Smooth muscle cell (in vitro differentiated cells): ENCODE measurements around the gene ABCC8. TPM values are rescaled to one million over a fixed set of nuclear protein-coding genes. Genes with fewer than 3 reads are reported as not detected.

ENCODE experiments used
- DNase-seq: peaks from one replicate; lab custom pipeline; 2025; ENCODE audit not compliant: unreplicated experiment; lab: John Stamatoyannopoulos, UW
- H2AFZ ChIP-seq: fragments of 200-600 bp; sonication (generic); 2 replicates; pipeline ENCODE4 v1.6.0; 2016; ENCODE audit warnings: antibody characterized with exemption, low read depth, mild to moderate bottlenecking
- H3F3A ChIP-seq: fragments of 200-600 bp; sonication (generic); 2 replicates; pipeline ENCODE4 v1.6.0; 2017; ENCODE audit warnings: antibody characterized with exemption, low read depth
- H3K27ac ChIP-seq: fragments of 200-600 bp; sonication (generic); 2 replicates; pipeline ENCODE4 v1.5.1; 2016; ENCODE audit warnings: low read depth, mild to moderate bottlenecking
- H3K27me3 ChIP-seq: fragments of 200-600 bp; sonication (generic); 2 replicates; pipeline ENCODE4 v1.6.1; 2016; ENCODE audit warnings: low read depth, mild to moderate bottlenecking
- H3K36me3 ChIP-seq: fragments of 200-600 bp; sonication (generic); 2 replicates; pipeline ENCODE4 v1.5.1; 2016; ENCODE audit warnings: low read depth
- H3K4me1 ChIP-seq: fragments of 200-600 bp; sonication (generic); 2 replicates; pipeline ENCODE4 v1.5.1; 2016; ENCODE audit warnings: low read depth
- H3K4me2 ChIP-seq: fragments of 200-600 bp; sonication (generic); 2 replicates; pipeline ENCODE4 v1.6.0; 2016; ENCODE audit warnings: mild to moderate bottlenecking
- H3K4me3 ChIP-seq: fragments of 200-600 bp; sonication (generic); 2 replicates; pipeline ENCODE4 v1.5.1; 2016; ENCODE audit warnings: mild to moderate bottlenecking
- H3K79me2 ChIP-seq: fragments of 200-600 bp; sonication (generic); 2 replicates; pipeline ENCODE4 v1.6.0; 2016; ENCODE audit warnings: low read depth, mild to moderate bottlenecking
- H3K9ac ChIP-seq: fragments of 200-600 bp; sonication (generic); 2 replicates; pipeline ENCODE4 v1.6.0; 2016; ENCODE audit warnings: low read depth
- H3K9me3 ChIP-seq: fragments of 200-600 bp; sonication (generic); replicated peaks from 2 replicates; pipeline ENCODE4 v1.5.1; 2016; ENCODE audit warnings: low read depth
- H4K20me1 ChIP-seq: fragments of 200-600 bp; sonication (generic); 2 replicates; pipeline ENCODE4 v1.6.0; 2016; ENCODE audit warnings: low read depth
- CTCF ChIP-seq: fragments of 200-600 bp; sonication (generic); IDR thresholded peaks from 2 replicates; pipeline ENCODE4 v1.5.1; 2017; ENCODE audit warnings: borderline replicate concordance, mild to moderate bottlenecking, antibody characterized with exemption; ENCODE audit not compliant: insufficient read depth, poor library complexity, severe bottlenecking
- WGBS: methylation state at CpG from one replicate; pipeline ENCODE4 v1.1.7; 2016; ENCODE audit warnings: low lambda C conversion rate; 5-methylcytosine and 5-hydroxymethylcytosine counted together
- polyA plus RNA-seq: library from polyadenylated mRNA; unstranded; fragments of >200 nt; fragmentation: Nextera tagmentation; extraction: Ambion mirVana; gene quantifications from 2 replicates; pipeline ENCODE4 v1.2.1, GENCODE V29; 2016
- total RNA-seq: library from RNA; depleted of rRNA; stranded (reverse); fragments of >200 nt; gene quantifications from 2 replicates; pipeline ENCODE4 v1.2.3, GENCODE V29; 2014

ABCC8 gene
- total and polyA plus RNA-seq, 2 experiments from 2014 or later: not detected

GRCh38 chr11:17518366-17518765, 41.7 kb upstream of the ABCC8 start:
- 88% methylated on average over 2 of the region's 2 CpGs for WGBS
- no peak overlapping the region for H3K4me3 ChIP-seq

GRCh38 chr11:17517186-17517585, 40.5 kb upstream of the ABCC8 start:
- H3K79me2 ChIP-seq: no peaks in the 10 kb centered on the region
- no peak overlapping the region for H3K4me3 ChIP-seq
- no peaks in the 10 kb centered on the region for H4K20me1 ChIP-seq
- H3K4me1 ChIP-seq: no peaks in the 10 kb centered on the region
- TF ChIP-seq CTCF: no peak
- H3K27ac ChIP-seq: no peak overlapping the region
- H3K36me3 ChIP-seq: no peaks in the 10 kb centered on the region
- no peaks in the 10 kb centered on the region for H3F3A ChIP-seq
- H3K27me3 ChIP-seq: peaks cover 7% of the 10 kb centered on the region
- 83% methylated on average over 10 of the region's 10 CpGs for WGBS
- no peak overlapping the region for H3K4me2 ChIP-seq
- no peak overlapping the region for H2AFZ ChIP-seq
- H3K9me3 ChIP-seq: no peaks in the 10 kb centered on the region
- no peak overlapping the region for H3K9ac ChIP-seq
- DNase-seq: no peak

More at GRCh38 chr11:17518366-17518765, 41.7 kb upstream of the ABCC8 start:
- H3K36me3 ChIP-seq: no peaks in the 10 kb centered on the region
- no peaks in the 10 kb centered on the region for H3K27me3 ChIP-seq
- H3K9ac ChIP-seq: no peak overlapping the region
- H3K4me1 ChIP-seq: no peaks in the 10 kb centered on the region
- no peak overlapping the region for H3K27ac ChIP-seq
- H4K20me1 ChIP-seq: no peaks in the 10 kb centered on the region
- no peak for DNase-seq
- TF ChIP-seq CTCF: no peak
- no peak overlapping the region for H2AFZ ChIP-seq
- no peaks in the 10 kb centered on the region for H3K79me2 ChIP-seq
- no peaks in the 10 kb centered on the region for H3K9me3 ChIP-seq
- no peak overlapping the region for H3K4me2 ChIP-seq
- no peaks in the 10 kb centered on the region for H3F3A ChIP-seq

GRCh38 chr11:17516551-17517150, 40.0 kb upstream of the ABCC8 start:
- H3K4me3 ChIP-seq: no peak overlapping the region
- H3K27me3 ChIP-seq: peaks cover 7% of the 10 kb centered on the region
- 88% methylated on average over 7 of the region's 7 CpGs for WGBS
- TF ChIP-seq CTCF: no peak
- H3K79me2 ChIP-seq: no peaks in the 10 kb centered on the region
- no peak overlapping the region for H3K27ac ChIP-seq
- H3K4me2 ChIP-seq: no peak overlapping the region
- H3K4me1 ChIP-seq: no peaks in the 10 kb centered on the region
- H4K20me1 ChIP-seq: no peaks in the 10 kb centered on the region
- no peak overlapping the region for H3K9ac ChIP-seq
- H2AFZ ChIP-seq: no peak overlapping the region
- no peaks in the 10 kb centered on the region for H3K36me3 ChIP-seq
- H3F3A ChIP-seq: no peaks in the 10 kb centered on the region
- no peak for DNase-seq
- no peaks in the 10 kb centered on the region for H3K9me3 ChIP-seq
